T-helper 1 cell treated with Interleukin-12 subunit alpha and Interleukin-12 subunit beta and Interleukin-4 antibody, amounts not matched to agents 30 ng/mL and 1 ng/mL, for 36 hours (primary cell): Measurements from ENCODE around the gene RASA2. TPM values are rescaled to one million over a fixed set of nuclear protein-coding genes. Genes with fewer than 3 reads are reported as not detected.
"Not testable (repeated sequence)": the region's sequence is repeated elsewhere in the genome, so short reads cannot be mapped to it uniquely, and the experiment has no call there.

Experiments used
- intact Hi-C: fragments of 100-400 bp; cut with micrococcal nuclease; formaldehyde crosslinking; loops from one replicate; pipeline ENCODE4 v1.15.1; 2024
- total RNA-seq: library from RNA; stranded (reverse); gene quantifications from 2 replicates; pipeline ENCODE4 v1.2.3, GENCODE V29; 2022

RASA2 gene
- total RNA-seq, 1 donor from 2014 or later: 51.9 TPM

DNA sequence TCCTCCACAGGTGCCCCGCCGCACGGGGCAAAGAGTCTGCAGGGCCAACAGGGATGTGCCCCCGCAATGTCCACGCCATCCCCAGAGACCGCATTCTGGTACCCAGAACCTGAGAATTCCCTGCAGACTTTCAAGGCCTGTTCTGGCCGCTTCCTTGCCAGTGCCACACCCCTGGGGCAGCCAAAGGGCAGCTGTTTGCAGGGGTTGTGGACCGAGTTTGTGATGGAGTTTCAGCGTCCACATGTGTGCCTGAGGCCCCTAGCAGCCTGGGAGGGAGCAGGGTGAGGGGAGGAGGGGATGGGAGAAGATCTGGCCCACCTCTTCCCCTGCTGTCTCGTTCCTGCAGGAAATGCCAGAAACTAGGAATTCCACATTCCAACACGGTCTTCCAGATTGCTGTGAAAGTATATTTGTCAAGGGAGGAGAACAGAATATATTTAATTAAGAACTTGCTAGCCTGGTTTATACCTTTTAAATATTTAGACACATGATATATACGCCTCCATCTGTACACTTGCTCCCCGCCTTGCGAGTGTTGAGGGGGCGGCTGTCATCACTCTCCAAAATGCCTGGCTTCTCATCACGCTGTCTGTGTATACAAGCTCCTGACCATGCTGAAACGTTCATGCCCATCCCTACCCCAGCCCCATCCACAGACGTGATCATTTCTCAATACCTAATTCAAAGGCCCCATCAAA, 31.1 kb upstream of the RASA2 start:
- intact Hi-C loops: loop anchor here (1.0 to 10.0 kb wide), 3 partner anchors 52 to 441 kb away; no protein-coding TSS in a partner anchor

DNA sequence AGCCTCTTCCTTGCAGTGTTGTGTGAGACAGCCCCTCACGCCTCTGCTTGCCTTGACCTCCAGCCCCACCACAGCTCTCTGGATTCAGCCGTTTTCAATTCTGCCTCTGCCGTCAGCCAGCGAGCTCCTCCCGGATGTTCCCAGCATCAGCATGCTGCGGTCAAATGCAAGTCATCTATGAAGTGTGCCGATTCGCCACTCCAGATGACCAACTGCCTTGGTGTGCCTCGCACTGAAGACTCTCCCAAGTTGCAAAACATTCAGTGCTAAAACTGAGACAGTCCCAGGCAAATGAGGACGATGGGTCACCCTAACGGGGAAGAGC, 30.6 kb upstream of the RASA2 start:
- intact Hi-C loops: loop anchor here (10.0 kb wide), 1 partner anchor 441 kb away; no protein-coding TSS in a partner anchor

DNA sequence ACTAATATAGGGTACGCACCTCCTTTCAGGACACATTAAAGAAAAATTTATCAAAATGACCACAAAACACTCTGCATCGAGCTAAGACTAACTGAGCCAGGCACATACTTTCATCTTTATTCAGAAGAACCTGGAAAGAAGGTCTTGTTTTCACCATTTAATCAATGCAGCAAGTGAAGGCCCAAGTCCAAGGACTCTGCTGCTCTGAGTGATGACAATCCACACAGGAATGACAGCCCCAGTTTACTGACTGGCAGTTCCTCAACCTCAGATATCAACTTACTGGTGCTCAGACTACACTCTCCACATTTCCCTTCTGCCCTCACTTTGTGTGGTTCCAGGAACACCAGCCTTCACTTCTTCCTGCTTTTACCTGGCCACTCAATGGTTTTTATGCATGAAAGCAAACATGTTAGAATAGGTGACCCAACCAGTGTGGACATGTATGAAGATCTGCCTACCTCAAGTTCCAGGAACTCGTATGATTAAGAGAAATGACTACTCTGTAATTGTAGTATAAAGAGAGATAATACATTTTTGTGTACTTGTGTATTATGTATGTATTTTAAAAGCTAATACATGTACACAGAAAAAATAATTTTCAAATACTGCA, 29.1 kb upstream of the RASA2 start:
- intact Hi-C loops: loop anchor here (10.0 kb wide), 1 partner anchor 443 kb away; no protein-coding TSS in a partner anchor

DNA sequence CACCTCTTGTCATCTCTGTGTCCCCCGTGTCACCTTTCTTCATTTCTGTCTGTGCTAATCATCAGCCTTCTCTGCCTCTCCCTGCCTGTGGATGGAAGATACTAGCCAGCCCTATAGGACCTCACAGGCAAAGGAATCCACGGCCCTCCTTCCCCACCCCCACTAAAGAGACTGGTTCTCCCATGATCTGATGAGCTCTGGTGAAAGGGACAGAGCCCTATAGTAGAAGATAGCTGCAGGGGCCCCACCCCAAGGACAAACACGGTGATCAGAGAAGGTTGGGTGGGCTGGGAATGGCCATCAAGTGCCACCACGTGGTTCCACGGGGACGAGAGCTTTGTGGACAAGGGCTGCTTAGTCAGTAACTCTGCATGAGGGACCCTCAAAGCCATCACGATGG, 27.8 kb upstream of the RASA2 start:
- intact Hi-C loops: loop anchor here (10.0 kb wide), 1 partner anchor 444 kb away; no protein-coding TSS in a partner anchor

DNA sequence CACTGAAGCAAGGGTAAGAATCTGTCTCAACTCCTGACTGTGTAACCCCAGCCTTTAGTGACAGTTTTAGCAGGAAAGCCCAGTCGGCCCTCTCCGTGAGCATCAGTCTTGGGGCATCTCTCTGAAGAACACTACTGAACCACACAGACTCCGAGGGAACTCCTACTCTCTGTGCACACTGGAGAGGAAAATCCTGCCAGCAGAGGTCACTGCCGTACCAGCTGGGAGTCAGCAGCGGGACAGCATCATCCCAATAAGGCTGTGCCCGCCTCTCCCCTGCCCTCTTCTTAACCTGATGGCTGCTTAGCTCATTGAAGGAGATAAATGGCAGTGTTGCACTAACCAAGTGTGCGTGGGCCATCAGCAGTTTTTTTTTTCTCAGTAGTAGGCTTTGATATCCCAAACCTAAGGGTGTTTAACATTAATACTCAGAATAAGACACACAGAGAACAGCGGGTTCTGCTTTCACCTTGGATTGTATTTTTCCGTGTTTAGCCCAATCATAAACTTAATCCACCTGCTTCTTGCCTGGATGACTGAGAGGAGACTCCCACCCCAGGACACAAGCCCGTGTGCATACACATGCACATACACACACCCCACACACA, 26.6 kb upstream of the RASA2 start:
- intact Hi-C loops: loop anchor here (1.0 to 2.0 kb wide), 10 partner anchors 14 to 539 kb away; partner anchors contain the start of gene RNF7

DNA sequence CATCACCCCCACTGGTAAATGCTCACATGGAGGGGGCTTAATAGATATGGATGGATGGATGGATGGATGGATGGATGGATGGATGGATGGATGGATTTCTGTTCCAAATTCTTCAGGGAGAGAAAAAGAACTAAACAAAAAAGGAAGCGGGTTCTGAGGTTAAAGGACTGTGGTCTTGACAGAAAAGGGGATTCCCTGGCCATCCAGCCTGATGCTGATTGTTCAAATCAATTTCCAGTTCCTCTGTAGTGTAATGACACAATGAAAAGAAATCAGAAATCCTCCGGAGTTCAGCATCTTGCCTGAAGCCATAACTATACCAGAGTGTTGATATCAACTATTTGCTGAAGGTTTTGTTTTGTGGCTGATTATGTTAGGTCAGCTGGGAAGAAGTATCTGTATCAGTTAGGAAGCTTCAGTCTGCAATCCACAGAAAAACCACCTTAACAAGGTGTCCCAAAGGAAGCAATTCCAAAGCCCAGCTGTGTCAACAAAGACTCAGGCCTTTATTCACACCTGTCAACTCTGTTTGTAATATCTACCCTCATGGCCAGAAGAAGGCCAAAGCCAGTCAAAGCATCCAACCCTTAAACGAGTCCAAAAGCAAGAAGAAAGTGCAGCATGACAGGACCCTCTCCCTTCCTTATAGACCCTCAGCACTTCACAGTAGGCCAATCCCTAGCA, 24.5 kb upstream of the RASA2 start:
- intact Hi-C loops: loop anchor here (2.0 kb wide), 1 partner anchor 44 kb away; no protein-coding TSS in a partner anchor

DNA sequence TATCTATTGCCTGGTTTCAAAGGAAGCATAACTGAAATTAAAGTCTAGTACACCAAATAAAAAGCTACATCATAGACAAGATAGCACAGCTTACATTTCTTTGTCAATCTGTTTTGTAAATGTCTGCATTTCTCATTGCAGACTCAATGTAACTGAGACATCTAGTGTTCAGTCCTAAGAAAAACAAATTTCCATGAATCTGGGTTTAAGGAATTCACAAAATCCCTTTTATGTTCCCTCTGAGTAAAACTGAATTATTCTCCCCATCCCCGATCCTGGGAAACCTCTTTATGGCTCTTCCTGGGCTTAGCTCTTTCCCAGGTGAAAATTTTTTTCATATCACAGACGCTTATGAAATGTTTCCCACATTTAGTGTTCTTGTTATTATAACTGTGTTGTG, 21.6 kb upstream of the RASA2 start:
- intact Hi-C loops: no loop called here

DNA sequence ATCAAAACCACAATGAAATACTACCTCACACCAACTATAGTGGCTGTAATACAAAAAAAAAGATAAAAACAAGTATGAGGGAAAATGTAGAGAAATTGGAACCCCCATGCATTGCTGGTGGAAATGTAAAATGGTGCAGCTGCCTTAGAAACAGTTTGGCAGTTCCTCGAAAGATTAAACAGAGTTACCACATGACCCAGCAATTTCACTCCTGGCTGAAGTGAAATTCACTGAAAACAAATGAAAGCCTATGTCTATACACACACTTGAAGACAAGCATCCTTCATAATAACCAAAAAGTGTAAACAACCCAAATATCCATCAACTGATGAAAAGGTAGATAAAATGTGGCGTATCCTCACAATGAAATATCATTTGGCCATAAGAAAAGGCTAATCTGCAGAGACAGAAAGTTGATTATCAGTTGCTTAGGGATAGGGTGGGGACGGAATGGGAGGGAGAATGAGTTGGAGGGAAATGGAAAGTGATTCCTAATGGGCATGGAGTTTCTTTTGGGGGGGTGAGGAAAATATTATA, 20.1 kb upstream of the RASA2 start:
- intact Hi-C loops: no loop called here

DNA sequence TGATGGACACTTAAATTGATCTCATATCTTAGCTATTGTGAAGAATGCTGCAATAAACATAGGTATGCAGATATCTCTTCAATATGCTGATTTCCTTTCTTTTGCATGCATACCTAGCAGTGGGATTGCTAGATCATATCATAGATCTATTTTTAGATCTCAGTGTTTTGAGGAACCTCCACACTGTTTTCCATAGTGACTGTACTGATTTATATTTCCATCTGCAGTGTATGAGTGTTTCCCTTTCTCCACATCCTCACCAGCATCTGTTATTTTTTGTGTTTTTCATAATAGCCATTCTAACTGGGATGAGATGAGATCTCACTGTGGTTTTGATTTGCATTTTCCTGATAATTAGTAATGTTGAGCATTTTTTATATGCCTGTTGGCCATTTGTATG, 17.1 kb upstream of the RASA2 start:
- intact Hi-C loops: no loop called here

DNA sequence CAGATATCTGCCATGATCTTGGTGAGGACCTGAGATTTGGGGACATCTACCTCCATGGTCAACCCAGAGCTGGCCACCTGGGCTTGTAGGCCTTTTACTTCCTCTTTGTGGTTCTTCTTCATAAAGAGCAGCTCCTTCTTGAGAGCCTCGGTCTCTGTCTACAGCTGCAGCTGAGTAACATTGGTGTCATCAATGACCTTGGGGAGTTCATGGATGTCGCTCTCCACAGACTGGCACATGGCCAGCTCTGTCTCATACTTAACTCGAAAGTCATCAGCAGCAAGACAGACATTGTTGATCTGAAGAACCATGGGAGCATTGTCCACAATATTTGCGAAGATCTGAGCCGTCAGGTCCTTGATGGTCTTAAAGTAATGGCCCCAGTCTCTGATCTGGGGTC, 15.7 kb upstream of the RASA2 start:
- intact Hi-C loops: no loop called here

DNA sequence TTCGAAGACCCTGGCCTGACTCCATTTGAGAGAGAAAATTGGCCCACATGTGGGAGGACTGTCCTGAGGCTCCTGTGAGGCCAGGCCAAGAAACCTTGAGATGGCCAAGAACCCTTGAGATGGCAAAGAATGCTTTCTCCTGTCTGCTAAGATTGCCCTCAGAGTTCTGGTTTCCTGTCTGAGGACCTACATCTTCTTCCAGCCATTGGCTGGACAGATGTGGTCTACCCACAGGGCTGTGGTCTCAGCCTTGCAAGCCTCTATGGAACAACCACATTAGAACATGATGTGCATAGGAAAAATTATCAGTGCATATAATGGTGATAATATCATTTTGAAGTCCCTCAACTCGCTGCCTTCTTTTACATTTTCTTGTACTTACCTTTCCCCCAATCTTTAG, 10.8 kb upstream of the RASA2 start:
- intact Hi-C loops: no loop called here

DNA sequence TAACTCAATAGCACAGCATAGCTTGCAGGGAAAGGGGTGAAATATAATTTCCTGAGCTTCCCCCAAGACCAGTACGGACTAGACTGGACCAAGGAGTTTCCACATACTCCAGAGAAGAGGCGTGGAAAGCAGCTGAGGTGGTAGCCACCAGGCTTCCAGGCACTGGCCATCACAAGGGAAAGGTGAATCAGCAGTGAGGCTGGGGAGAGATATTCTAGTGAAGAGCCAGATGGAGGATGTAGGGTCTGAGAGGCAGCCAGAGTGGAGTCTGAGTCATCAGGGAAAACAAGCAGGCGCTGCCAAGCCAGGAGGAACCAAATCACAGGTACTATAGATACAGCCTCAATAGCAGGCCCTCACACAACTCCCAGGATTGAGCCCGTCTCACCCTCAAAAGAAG, 9.6 kb upstream of the RASA2 start:
- intact Hi-C loops: no loop called here

DNA sequence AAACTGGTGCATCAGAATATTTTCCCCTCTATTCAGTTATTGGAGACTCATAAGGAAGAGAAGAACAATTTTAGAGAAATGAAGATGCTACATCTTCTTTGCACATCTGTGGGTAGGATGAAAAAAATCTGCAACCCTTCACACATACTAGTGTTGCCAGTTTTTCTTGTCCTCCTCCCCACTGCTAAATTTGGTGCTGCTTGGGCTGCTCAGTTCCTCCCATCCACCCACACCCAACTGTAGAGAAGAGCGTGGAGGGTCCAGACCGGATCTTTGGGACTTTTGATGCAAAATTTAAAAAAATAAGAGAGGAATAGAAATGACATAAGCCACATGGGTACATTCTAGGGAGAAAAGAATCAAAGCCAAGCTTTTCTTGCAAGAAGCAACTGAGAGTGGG, 8.7 kb upstream of the RASA2 start:
- intact Hi-C loops: no loop called here

DNA sequence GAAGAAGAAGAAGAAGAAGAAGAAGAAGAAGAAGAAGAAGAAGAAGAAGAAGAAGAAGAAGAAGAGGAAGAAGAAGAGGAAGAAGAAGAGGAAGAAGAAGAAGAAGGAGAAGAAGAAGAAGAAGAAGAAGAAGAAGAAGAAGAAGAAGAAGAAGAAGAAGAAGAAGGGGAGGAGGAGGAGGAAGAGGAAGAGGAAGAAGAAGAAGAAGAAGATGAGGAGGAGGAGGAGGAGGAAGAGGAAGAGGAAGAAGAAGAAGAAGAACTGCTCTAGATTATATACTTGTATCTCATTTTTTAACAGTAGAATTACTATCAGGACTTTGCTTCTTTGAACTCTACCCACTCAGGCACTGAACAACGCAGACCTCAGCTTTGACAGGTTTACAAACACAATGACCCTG, 8.0 kb upstream of the RASA2 start:
- intact Hi-C loops: not testable (repeated sequence)

DNA sequence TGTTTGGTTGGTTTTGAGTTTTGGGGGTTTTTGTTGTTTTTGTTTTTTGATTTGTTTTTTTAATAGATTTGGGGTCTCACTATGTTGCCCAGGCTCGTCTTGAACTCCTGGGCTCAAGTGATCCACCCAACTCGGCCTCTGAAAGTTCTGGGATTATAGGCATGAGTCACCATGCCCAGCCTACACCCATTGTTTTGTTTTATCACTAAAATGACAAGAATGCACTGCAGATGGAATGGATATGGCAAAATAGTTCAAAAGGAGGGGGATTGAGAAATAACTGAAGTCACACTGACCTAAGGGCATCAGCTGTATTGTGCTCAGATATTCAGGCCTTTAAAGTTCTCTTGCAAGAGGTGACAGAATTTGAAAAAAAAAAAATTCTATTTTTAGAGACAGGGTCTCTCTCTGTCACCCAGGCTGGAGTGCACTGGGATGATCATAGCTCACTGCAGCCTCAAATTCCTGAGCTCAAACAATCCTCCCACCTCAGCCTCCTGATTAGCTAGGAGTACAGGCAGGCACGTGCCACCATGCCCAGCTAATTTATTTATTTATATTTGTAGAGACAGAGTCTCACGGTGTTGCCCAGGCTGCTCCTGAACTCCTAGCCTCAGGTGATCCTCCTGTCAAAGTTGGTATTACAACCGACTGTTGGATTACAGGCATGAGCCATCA, 4.4 kb upstream of the RASA2 start:
- intact Hi-C loops: no loop called here

DNA sequence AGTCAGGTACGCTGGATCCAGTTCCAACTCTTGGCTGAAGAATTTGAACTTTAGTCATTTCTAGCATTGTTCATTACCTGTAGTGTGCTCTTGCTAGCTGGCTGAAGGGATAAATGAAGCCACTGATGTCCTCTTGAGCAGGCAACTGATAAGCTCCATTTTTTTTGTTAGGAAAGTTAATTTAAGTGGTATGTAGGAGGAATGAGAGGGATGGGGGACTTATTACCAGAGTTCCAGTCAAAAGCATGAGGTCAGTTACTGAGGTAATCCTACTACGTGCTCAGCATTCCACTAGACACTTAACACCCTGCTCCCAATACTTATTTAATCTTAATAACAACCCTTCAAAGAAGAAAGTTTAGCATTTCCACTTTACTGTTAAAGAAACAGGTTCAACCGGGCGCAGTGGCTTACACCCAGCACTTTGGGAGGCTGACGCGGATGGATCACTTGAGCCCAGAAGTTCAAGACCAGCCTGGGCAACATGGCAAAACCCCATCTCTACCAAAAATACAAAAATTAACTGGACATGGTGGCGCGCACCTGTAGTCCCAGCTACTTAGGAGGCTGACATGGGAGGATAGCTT, 2.0 kb upstream of the RASA2 start:
- intact Hi-C loops: loop anchor here (5.0 kb wide), 2 partner anchors 542 to 1518 kb away; partner anchors contain the start of genes SLC25A36 and U2SURP

DNA sequence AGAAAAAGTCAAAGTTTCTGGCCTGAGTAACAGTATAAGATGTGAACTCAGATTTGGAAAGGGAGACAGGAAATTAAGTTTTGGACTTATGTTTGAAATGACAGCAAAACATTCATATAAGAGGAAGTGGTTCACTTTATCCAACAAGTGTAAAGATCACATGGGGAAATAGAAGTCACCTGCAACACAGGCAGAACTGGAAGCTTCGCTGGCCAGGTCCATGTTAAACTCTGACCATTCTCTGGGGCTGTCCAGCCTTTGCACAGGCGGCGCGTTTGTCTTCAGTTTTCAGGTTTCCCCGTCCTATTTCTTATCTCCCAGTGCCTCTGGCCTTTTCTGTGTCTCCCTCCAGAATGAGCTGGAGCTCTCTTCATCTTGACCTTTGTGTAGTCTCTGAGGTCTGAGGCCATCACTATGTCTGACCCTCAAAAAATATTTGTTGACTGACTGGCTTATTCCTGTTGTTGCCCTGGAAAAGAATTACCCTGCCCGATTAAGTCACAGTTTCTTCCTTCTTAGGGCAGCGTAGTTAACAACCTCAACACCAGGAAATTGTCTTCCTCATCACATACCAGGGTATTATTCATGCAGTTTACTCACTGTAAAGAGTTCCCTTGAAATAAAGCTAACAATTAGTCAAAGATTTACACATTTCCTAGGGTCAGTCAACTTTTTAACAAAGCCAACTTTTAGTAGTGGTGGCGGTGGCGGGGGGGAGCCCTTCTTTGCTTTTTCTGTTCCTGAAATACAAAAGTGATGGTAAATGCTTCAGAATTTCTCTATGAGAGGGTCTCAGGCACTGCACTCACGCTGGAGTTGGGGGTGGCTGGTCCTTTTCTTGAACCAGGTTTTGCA, 959 bp upstream of the RASA2 start:
- intact Hi-C loops: loop anchor here (1.0 to 5.0 kb wide), 9 partner anchors 12 to 1516 kb away; partner anchors contain the start of genes ATP1B3, PXYLP1, RNF7 and SLC25A36

DNA sequence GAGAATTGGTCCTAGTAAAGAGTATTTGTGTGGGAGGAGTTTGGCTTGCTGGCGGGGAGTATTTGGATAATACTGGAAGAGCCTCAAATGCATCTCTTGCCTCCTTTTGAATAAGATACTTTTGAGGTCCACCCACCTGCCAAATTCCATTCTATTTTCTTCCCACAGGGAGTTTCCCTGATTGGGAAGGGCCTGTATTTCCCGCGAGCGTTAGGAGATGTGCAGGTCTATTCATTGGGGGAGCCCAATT, 406 bp upstream of the RASA2 start:
- intact Hi-C loops: loop anchor here (1.0 to 5.0 kb wide), 9 partner anchors 12 to 1516 kb away; partner anchors contain the start of genes ATP1B3, PXYLP1, RNF7 and SLC25A36

DNA sequence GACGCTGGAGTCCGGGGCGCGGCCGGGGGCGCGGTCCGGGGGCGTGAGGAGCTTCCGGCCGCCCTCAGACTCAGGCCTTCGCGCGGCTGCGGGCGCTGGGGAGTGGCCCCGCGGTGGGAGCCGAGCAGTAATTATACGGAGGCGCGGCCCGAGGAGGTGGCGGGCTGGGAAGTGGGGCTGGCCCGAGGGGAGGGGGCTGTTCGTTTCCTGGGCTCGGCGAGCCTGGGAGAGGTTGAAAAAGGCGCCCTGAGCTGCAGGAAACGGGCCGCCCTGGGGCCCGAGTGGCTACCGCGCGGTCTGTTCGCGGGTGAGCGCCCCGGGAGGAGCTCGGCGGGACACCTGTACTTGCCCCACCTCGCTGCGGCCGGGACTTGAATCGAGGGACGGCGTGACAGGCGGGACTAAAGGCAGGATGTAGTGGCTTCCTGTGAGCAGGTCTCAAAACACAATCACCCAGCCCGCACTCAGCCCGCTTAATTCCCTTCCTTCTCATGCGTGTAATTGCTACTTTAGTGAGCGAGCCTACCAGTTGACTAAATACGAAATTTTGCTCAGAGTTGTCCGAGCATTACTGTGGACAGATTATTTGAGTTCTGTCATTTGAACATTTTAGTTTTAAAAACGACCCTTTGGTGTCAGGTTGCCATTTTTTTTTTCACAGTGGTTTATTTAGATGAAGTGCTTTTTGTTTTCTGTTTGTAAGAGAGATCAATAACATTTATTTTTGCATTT, 860 bp downstream of the RASA2 start:
- intact Hi-C loops: loop anchor here (1.0 to 5.0 kb wide), 14 partner anchors 11 to 1515 kb away; partner anchors contain the start of genes ATP1B3, PXYLP1, RNF7 and SLC25A36
